Memory B cell (primary cell): ENCODE data around the gene COQ2.

Experiments used
- ATAC-seq: fragments of 150-1000 bp; cut with Tn5 transposase; 2 replicates; pipeline ENCODE4 v1.10.0; 2021; ENCODE audit warnings: low read depth, mild to moderate bottlenecking, moderate library complexity
- DNase-seq, 2 donors: peaks; one replicate each; pipeline ENCODE4 v3.0.0; 2022; ENCODE audit warnings: low spot score in 2 of 2
- H3K27ac Mint-ChIP-seq: one replicate; pipeline ENCODE4 v1.8.0; 2022; ENCODE audit warnings: mild to moderate bottlenecking, moderate library complexity, mixed read lengths
- H3K27me3 Mint-ChIP-seq: one replicate; pipeline ENCODE4 v1.8.0; 2022; ENCODE audit warnings: mixed read lengths
- H3K36me3 Mint-ChIP-seq: one replicate; pipeline ENCODE4 v1.8.0; 2022; ENCODE audit warnings: mild to moderate bottlenecking, mixed read lengths
- H3K4me1 Mint-ChIP-seq: one replicate; pipeline ENCODE4 v1.8.0; 2022; ENCODE audit warnings: mixed read lengths
- H3K4me3 Mint-ChIP-seq: one replicate; pipeline ENCODE4 v1.8.0; 2022; ENCODE audit warnings: mild to moderate bottlenecking, moderate library complexity, mixed read lengths
- H3K9me3 Mint-ChIP-seq: one replicate; pipeline ENCODE4 v1.8.0; 2022; ENCODE audit warnings: mixed read lengths

COQ2 gene

DNA sequence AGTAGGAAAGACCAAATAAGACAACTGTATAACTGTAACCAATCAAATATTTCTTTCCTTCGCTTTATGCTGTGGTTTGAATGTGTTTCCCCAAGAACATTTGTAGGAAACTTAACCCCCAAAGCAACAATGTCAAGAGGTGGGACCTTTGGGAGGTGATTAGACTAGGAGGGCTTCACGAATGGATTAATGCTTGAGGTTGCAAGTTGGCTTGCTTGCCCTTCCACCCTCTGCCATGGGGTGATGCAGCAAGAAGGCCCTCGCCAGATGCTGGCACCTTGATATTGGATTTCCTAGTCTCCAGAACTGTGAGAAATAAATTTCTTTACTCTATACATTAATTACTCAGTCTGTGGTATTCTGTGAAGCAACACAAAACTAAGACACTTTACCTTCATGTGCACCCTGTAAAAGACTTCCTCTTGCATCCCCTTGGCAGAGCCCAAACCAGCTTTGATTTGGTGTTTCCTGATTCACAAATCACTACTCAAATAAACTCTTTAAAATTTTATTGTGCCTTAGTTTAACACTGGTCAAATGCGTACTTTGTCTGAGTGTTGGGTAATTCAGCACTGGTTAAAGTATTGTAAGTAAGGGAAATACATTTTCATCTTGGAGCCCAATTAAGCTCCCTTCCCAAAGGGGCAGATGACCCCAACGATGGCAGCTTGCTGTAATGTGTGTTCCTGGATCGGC lies 59.9 kb downstream of the COQ2 start:
- DNase-seq (no peak), ATAC-seq (no peak)
- H3K27me3 Mint-ChIP-seq = no peaks in the 10 kb centered on the region
- H3K9me3 Mint-ChIP-seq = peaks cover 5% of the 10 kb centered on the region
- H3K27ac Mint-ChIP-seq = no peak overlapping the region
- H3K36me3 Mint-ChIP-seq = peaks cover 3% of the 10 kb centered on the region
- peaks cover 35% of the 10 kb centered on the region for H3K4me1 Mint-ChIP-seq
- H3K4me3 Mint-ChIP-seq = no peak overlapping the region

DNA sequence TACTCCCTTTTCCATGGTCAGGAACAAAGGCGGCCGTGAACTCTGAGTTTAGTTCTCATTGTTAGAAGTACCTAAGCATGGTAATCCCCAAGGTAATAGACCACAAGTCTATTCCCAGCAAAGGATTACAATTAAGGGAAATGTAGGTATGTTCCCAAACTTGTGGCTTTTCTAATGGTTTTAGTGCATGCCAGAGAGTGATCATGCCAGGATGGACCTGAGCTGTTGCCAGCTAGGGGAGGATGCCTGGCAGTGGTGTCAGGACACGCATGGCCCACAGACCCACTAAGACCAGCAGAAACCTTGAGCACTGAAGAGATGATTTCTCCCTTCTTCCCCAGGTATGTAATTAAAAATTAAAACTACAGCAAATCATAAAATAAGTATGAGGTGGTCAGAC lies 60.8 kb downstream of the COQ2 start:
- ATAC-seq (no peak), DNase-seq (no peak)
- peaks cover 5% of the 10 kb centered on the region for H3K9me3 Mint-ChIP-seq
- H3K4me1 Mint-ChIP-seq = peaks cover 42% of the 10 kb centered on the region
- H3K4me3 Mint-ChIP-seq = no peak overlapping the region
- no peak overlapping the region for H3K27ac Mint-ChIP-seq
- no peaks in the 10 kb centered on the region for H3K27me3 Mint-ChIP-seq
- peaks cover 3% of the 10 kb centered on the region for H3K36me3 Mint-ChIP-seq

DNA sequence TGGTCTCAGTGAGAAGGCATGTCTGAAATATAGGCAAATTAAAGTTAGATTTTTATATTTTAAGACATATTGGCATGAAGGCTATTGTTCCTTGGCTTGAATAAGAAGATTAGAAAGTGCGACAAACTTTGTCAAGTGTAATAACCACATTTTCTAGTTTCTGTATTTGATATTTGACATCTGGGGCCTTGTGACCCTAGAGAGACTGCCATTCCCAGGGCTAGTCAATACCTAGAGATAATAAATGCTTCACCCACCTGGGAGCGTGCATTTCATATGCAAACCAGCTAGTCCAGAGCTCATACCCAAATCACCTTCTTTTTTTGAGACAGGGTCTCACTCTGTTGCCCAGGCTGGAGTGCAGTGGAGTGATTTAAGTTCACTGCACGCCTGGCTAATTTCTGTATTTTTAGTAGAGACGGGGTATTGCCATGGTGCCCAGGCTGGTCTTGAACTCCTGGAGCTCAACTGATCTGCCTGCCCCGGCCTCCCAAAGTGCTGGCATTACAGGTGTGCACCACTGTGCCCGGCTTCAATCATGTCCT lies 62.6 kb downstream of the COQ2 start:
- Mint-ChIP-seq H3K9me3 (peaks cover 5% of the 10 kb centered on the region), H3K27me3 (no peaks in the 10 kb centered on the region), H3K4me1 (peaks cover 47% of the 10 kb centered on the region), H3K4me3 (no peak overlapping the region), H3K36me3 (peaks cover 3% of the 10 kb centered on the region), H3K27ac (peak overlapping the region; percentile 59)
- DNase-seq (no peak), ATAC-seq (no peak)

DNA sequence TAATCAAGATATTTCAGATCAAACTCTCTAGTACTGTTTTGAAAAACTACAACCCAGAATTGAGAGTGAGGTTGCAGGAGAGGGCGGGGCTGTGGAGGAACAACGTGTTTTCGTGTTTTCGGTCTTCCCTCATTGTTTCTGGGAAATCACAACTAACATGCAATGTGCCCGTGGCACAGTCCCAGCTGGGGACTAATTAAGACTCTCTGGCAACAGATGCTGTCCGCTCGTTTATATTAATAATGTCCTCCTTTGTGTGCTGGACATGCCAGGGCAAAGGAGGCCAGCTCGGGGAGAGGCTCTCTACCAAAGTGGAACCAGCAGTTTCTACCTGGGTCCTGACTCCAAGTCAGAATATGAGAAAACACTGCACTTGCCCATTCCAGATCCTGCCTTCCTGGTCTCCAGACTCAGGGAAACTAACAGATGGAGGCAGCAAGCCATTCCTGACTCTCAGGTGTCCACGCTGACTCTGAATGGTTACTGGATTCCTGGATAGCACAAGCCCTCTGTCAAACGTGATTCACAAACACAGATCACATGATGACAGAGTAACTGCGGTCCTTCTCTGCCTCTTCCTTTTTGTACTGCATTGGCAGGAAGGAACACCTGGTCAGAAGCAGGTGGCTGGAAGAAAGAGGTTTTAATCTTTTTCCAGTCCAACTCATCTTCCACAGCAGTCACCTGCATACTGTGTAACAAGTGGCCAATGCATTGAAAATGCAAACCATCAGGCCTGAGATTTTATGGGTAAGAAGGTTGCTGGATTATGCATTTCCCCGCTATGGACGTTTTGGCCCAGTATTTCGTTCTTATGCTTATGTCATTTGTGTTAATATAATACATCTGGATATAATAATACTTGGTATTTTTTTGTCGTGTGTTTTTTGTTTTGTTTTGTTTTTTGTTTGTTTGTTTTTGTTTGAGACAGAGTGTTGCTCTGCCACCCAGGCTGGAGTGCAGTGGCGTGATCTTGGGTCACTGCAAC lies 65.0 kb downstream of the COQ2 start:
- Mint-ChIP-seq H3K4me3 (peak overlapping the region; percentile 79), H3K36me3 (no peaks in the 10 kb centered on the region), H3K27ac (peak overlapping the region; percentile 87), H3K9me3 (peaks cover 3% of the 10 kb centered on the region), H3K27me3 (no peaks in the 10 kb centered on the region), H3K4me1 (peaks cover 52% of the 10 kb centered on the region)
- no peak for DNase-seq
- peak; percentile 15 for ATAC-seq

DNA sequence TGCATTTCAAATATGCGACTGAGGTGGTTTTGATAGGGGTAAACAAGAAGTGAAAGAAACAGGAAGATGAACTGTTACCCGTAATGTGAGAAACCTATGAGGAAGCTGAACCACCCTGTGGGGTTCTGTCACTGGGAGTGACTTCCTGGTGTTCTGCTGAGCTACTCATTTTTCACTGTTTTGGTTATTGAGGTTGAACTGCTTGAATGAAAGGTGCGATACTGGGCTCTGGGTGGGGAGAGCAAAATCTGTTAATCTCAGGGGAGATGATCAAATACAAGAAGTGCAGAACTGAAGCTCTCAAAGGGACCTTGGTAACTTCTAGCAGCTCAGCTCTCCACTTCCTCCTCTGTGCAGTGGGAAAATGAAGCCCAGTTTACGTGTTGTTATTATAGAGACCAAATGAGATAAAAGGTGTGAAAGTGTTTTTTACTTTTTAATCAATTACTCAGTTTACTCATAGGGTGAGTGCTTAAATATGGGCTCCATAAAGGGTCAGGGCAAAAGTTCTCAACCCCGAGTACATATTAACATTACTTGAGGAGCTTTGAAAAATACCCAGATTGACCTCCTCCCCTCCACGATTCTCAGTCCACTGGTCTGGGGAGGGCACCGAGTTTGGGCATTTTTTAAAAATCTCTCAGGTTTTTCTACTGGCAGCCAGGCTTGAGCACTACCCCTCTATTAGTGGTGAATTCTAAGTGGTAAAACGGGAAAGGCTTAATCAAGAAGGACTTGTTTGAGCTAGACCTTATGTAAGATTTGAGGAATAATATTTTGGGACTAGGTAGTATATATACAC lies 66.7 kb downstream of the COQ2 start:
- Mint-ChIP-seq H3K27me3 (no peaks in the 10 kb centered on the region), H3K4me3 (peak overlapping the region; percentile 48), H3K36me3 (peaks cover 3% of the 10 kb centered on the region), H3K9me3 (peaks cover 6% of the 10 kb centered on the region), H3K4me1 (peaks cover 54% of the 10 kb centered on the region), H3K27ac (peak overlapping the region; percentile 87)
- peak; percentile 48 to 87 for DNase-seq
- ATAC-seq = peak; percentile 93

DNA sequence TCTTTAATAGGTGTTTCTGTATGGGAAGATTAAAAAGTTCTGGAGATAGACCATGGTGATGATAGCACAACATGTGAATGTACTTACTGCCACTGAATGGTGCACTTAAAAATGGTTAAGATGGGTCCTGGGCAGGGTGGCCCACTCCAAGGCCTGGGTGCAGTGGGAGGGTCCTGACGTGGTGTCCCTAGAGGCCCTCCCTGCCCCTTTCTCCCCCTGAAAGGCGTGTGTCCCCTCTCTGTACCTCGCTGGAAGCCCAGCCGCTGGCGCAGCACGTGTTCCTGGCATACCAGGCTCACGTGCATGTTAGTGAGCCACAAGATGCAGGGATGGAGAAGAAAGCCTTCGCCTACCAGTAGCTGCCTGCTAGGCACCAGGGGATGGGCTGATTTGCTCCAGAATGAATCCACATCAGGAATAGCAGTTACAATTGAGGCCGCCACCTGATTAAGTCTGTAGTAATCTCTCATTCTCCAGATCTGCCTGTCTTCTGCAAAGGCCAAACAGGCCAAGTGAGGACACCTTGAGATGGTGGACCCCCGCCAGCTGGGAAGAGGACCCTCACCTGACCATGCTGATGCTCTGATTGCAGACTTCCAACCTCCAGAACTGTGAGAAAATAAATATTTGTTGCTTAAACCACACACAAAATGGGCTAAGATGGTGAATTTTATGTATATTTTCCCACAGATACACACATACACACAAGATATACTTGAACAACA lies 67.5 kb downstream of the COQ2 start:
- Mint-ChIP-seq H3K36me3 (peaks cover 5% of the 10 kb centered on the region), H3K4me1 (peaks cover 56% of the 10 kb centered on the region), H3K27ac (peak overlapping the region; percentile 87), H3K4me3 (peak overlapping the region; percentile 25), H3K27me3 (no peaks in the 10 kb centered on the region), H3K9me3 (peaks cover 5% of the 10 kb centered on the region)
- ATAC-seq (no peak), DNase-seq (no peak)

DNA sequence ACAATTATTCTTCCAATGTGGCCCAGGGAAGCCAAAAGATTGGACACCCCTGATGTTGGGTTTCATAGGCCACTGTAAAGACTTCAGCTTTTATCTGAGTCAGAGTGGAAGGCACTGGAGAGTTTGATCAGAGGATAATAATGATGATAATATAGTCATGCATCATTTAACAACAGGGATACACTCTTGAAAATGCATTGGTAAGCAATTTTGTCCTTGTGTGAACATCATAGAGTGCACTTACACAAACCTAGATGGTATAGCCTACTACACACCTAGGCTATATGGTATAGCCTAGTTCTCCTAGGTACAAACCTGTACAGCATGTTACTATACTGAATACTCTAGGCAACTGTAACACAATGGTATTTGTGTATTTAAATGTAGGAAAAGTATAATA lies 70.5 kb downstream of the COQ2 start:
- ATAC-seq = no peak
- H3K27me3 Mint-ChIP-seq = no peaks in the 10 kb centered on the region
- H3K36me3 Mint-ChIP-seq = peaks cover 5% of the 10 kb centered on the region
- DNase-seq = no peak
- H3K27ac Mint-ChIP-seq = no peak overlapping the region
- H3K9me3 Mint-ChIP-seq = peaks cover 5% of the 10 kb centered on the region
- peaks cover 51% of the 10 kb centered on the region for H3K4me1 Mint-ChIP-seq
- H3K4me3 Mint-ChIP-seq = no peak overlapping the region
